Measurements from ENCODE around the gene PCDHGB1. TPM values are rescaled to one million over a fixed set of nuclear protein-coding genes. Genes with fewer than 3 reads are reported as not detected.
"Not testable (repeated sequence)": the region's sequence is repeated elsewhere in the genome, so short reads cannot be mapped to it uniquely, and the experiment has no call there.

PCDHGB1 gene
- total RNA-seq, 1 experiment from 2014 or later: 14.0 TPM

DNA sequence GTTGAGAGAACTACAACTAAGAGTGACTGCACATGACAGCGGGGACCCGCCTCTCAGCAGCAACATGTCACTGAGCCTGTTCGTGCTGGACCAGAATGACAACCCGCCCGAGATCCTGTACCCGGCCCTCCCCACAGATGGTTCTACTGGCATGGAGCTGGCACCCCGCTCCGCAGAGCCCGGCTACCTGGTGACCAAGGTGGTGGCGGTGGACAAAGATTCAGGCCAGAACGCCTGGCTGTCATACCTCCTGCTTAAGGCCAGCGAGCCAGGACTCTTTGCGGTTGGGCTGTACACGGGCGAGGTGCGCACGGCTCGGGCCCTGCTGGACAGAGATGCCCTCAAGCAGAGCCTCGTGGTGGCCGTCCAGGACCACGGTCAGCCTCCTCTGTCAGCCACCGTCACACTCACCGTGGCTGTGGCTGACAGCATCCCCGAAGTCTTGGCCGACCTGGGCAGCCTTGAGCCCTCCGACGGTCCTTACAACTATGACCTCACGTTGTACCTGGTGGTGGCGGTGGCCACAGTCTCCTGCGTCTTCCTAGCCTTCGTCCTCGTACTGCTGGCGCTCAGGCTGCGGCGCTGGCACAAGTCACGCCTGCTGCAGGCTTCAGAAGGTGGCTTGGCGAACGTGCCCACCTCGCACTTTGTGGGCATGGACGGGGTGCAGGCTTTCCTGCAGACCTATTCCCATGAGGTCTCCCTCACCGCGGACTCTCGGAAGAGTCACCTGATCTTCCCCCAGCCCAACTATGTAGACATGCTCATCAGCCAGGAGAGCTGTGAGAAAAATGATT is 34.8 kb downstream of the PCDHGB1 start:
- no peak for DNase-seq
- H3K36me3 ChIP-seq (ENCODE audit: insufficient read depth, low read length): peaks cover 50% of the 10 kb centered on the region
- H3K27ac ChIP-seq (ENCODE audit: low read length): no peak overlapping the region
- H3K9me3 ChIP-seq (ENCODE audit: low read length): peaks cover 38% of the 10 kb centered on the region
- H2AFZ ChIP-seq (ENCODE audit: low read length): no peak overlapping the region
- no peak overlapping the region for H3K4me3 ChIP-seq (ENCODE audit: low read length)
- peaks cover 21% of the 10 kb centered on the region; the same call in 1 of the 2 replicates for H3K79me2 ChIP-seq (ENCODE audit: low read length)
- no peaks in the 10 kb centered on the region for H4K20me1 ChIP-seq (ENCODE audit: insufficient read depth, low read depth, low read length)
- H3K4me2 ChIP-seq (ENCODE audit: low read depth, low read length, poor library complexity, severe bottlenecking): no peak overlapping the region
- no peaks in the 10 kb centered on the region for H3K9me2 ChIP-seq (replicated peaks; ENCODE audit: insufficient read depth, low read length)
- no peak overlapping the region for H3K9ac ChIP-seq (ENCODE audit: low read length)
- no peaks in the 10 kb centered on the region for H3K4me1 ChIP-seq (ENCODE audit: low read length)
- H3K27me3 ChIP-seq (ENCODE audit: low read length): no peaks in the 10 kb centered on the region

GRCh38 chr5:141387557-141388311 is 37.8 kb downstream of the PCDHGB1 start, which contains the start of gene PCDHGB4:
PCDHGB4 (plus strand) TSS chr5:141387698; CDS start chr5:141387885, 187 bp downstream.
- H3K9me2 ChIP-seq (replicated peaks; ENCODE audit: insufficient read depth, low read length); H3K4me2 ChIP-seq (ENCODE audit: low read depth, low read length, poor library complexity, severe bottlenecking); H3K27ac ChIP-seq (ENCODE audit: low read length); H4K20me1 ChIP-seq (ENCODE audit: insufficient read depth, low read depth, low read length); H3K4me3 ChIP-seq (ENCODE audit: low read length); H3K4me1 ChIP-seq (ENCODE audit: low read length); H3K27me3 ChIP-seq (ENCODE audit: low read length); H2AFZ ChIP-seq (ENCODE audit: low read length); H3K9ac ChIP-seq (ENCODE audit: low read length); DNase-seq: not testable (repeated sequence)
- H3K36me3 ChIP-seq (ENCODE audit: insufficient read depth, low read length): peaks cover 47% of the 10 kb centered on the region
- H3K9me3 ChIP-seq (ENCODE audit: low read length): peaks cover 26% of the 10 kb centered on the region
- peaks cover 12% of the 10 kb centered on the region; the same call in 1 of the 2 replicates for H3K79me2 ChIP-seq (ENCODE audit: low read length)

DNA sequence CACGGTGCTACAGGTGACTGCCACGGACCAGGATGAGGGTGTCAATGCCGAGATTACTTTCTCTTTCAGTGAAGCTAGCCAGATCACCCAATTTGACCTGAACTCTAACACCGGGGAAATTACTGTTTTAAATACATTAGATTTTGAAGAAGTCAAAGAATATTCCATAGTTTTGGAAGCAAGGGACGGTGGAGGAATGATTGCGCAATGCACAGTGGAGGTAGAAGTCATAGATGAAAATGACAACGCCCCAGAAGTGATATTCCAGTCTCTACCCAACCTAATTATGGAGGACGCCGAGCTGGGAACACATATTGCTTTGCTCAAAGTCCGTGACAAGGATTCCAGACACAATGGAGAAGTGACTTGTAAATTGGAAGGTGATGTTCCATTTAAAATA is 38.8 kb downstream of the PCDHGB1 start:
- no peak for DNase-seq
- Histone ChIP-seq H3K9me3 (ENCODE audit: low read length) (peaks cover 24% of the 10 kb centered on the region), H3K9me2 (replicated peaks; ENCODE audit: insufficient read depth, low read length) (no peaks in the 10 kb centered on the region), H3K79me2 (ENCODE audit: low read length) (peaks cover 9% of the 10 kb centered on the region; the same call in 1 of the 2 replicates), H3K4me1 (ENCODE audit: low read length) (no peaks in the 10 kb centered on the region), H3K36me3 (ENCODE audit: insufficient read depth, low read length) (peaks cover 41% of the 10 kb centered on the region), H3K4me2 (ENCODE audit: low read depth, low read length, poor library complexity, severe bottlenecking) (no peak overlapping the region), H3K4me3 (ENCODE audit: low read length) (no peak overlapping the region), H3K27me3 (ENCODE audit: low read length) (no peaks in the 10 kb centered on the region), H3K27ac (ENCODE audit: low read length) (no peak overlapping the region), H3K9ac (ENCODE audit: low read length) (no peak overlapping the region), H2AFZ (ENCODE audit: low read length) (no peak overlapping the region), H4K20me1 (ENCODE audit: insufficient read depth, low read depth, low read length) (no peaks in the 10 kb centered on the region)

DNA sequence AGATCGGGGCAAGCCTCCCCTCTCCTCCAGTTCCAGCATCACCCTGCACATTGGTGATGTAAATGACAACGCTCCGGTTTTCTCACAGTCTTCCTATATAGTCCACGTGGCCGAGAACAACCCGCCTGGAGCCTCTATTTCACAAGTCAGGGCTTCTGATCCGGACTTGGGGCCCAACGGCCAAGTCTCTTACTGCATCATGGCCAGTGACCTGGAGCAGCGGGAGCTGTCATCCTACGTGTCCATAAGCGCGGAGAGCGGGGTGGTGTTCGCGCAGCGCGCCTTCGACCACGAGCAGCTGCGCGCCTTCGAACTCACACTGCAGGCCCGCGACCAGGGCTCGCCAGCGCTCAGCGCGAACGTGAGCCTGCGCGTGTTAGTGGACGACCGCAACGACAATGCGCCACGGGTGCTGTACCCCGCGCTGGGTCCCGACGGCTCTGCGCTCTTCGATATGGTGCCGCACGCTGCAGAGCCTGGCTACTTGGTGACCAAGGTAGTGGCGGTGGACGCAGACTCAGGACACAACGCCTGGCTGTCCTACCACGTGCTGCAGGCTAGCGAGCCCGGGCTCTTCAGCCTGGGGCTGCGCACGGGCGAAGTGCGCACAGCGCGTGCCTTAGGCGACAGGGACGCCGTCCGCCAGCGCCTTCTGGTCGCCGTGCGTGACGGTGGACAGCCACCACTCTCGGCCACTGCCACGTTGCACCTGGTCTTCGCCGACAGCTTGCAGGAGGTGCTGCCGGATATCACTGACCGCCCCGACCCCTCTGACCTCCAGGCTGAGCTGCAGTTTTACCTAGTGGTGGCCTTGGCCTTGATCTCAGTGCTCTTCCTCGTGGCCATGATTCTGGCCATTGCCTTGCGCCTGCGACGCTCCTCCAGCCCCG is 39.5 kb downstream of the PCDHGB1 start:
- Histone ChIP-seq H3K9me3 (ENCODE audit: low read length) (peaks cover 23% of the 10 kb centered on the region), H3K4me3 (ENCODE audit: low read length) (no peak overlapping the region)

DNA sequence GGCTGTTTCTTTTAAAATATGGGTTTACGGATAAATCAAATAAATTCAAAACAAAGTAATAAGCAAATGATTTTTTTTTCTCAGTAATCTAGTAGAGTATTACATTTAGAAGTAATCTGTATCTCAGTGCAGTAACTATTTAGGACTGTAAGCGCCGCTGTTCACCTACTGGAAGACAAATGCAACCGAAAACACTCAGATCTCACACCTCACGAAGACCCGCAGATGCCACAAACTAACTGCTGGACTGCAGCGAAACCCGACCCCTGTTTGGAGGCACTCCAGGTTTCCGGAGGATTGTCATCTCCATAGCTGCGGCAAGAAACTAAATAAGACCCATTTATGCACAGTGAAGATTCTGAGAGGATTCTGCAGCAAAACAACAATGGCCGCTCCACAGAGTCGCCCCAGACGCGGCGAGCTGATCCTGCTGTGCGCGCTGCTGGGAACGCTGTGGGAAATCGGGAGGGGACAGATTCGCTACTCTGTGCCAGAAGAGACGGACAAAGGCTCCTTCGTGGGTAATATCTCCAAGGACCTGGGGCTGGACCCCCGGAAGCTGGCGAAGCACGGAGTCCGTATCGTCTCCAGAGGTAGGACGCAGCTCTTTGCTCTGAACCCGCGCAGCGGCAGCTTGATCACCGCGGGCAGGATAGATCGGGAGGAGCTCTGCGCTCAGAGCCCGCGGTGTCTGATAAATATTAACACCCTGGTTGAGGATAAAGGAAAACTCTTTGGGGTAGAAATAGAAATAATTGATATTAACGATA is 42.7 kb downstream of the PCDHGB1 start, which contains the start of gene PCDHGA8:
Gene PCDHGA8 (plus strand): TSS at position 205 of the 770 bp plus-strand sequence. CDS start 181 bp downstream, at position 386.
- Histone ChIP-seq H3K27ac (ENCODE audit: low read length) (no peak within 1 kb of the TSS), H3K9me2 (replicated peaks; ENCODE audit: insufficient read depth, low read length) (no peaks in the 10 kb centered on the region), H3K79me2 (ENCODE audit: low read length) (no peaks in the 10 kb centered on the region), H3K4me2 (ENCODE audit: low read depth, low read length, poor library complexity, severe bottlenecking) (no peak within 1 kb of the TSS), H3K9ac (ENCODE audit: low read length) (no peak within 1 kb of the TSS), H2AFZ (ENCODE audit: low read length) (no peak within 1 kb of the TSS), H3K9me3 (ENCODE audit: low read length) (peaks cover 19% of the 10 kb centered on the region), H3K36me3 (ENCODE audit: insufficient read depth, low read length) (peaks cover 27% of the 10 kb centered on the region; the same call in 1 of the 2 replicates), H3K4me3 (ENCODE audit: low read length) (no peak within 1 kb of the TSS), H4K20me1 (ENCODE audit: insufficient read depth, low read depth, low read length) (no peaks in the 10 kb centered on the region), H3K27me3 (ENCODE audit: low read length) (no peaks in the 10 kb centered on the region), H3K4me1 (ENCODE audit: low read length) (no peaks in the 10 kb centered on the region)
- DNase-seq: no peak

More for the DNA sequence above, 39.5 kb downstream of the PCDHGB1 start:
- no peak overlapping the region for H3K9ac ChIP-seq (ENCODE audit: low read length)
- no peak overlapping the region for H2AFZ ChIP-seq (ENCODE audit: low read length)
- no peak for DNase-seq
- H3K79me2 ChIP-seq (ENCODE audit: low read length): peaks cover 8% of the 10 kb centered on the region; the same call in 1 of the 2 replicates
- H4K20me1 ChIP-seq (ENCODE audit: insufficient read depth, low read depth, low read length): no peaks in the 10 kb centered on the region
- no peaks in the 10 kb centered on the region for H3K27me3 ChIP-seq (ENCODE audit: low read length)
- no peak overlapping the region for H3K4me2 ChIP-seq (ENCODE audit: low read depth, low read length, poor library complexity, severe bottlenecking)
- H3K36me3 ChIP-seq (ENCODE audit: insufficient read depth, low read length): peaks cover 40% of the 10 kb centered on the region
- no peaks in the 10 kb centered on the region for H3K4me1 ChIP-seq (ENCODE audit: low read length)
- no peaks in the 10 kb centered on the region for H3K9me2 ChIP-seq (replicated peaks; ENCODE audit: insufficient read depth, low read length)
- H3K27ac ChIP-seq (ENCODE audit: low read length): no peak overlapping the region

- Histone ChIP-seq H3K4me1 (ENCODE audit: low read length) (no peaks in the 10 kb centered on the region), H3K27ac (ENCODE audit: low read length) (no peak overlapping the region), H4K20me1 (ENCODE audit: insufficient read depth, low read depth, low read length) (no peaks in the 10 kb centered on the region), H3K79me2 (ENCODE audit: low read length) (no peaks in the 10 kb centered on the region), H3K4me3 (ENCODE audit: low read length) (no peak overlapping the region), H3K9ac (ENCODE audit: low read length) (no peak overlapping the region), H3K9me3 (ENCODE audit: low read length) (peaks cover 19% of the 10 kb centered on the region), H3K27me3 (ENCODE audit: low read length) (no peaks in the 10 kb centered on the region), H3K36me3 (ENCODE audit: insufficient read depth, low read length) (peaks cover 27% of the 10 kb centered on the region; the same call in 1 of the 2 replicates), H3K9me2 (replicated peaks; ENCODE audit: insufficient read depth, low read length) (no peaks in the 10 kb centered on the region), H2AFZ (ENCODE audit: low read length) (no peak overlapping the region), H3K4me2 (ENCODE audit: low read depth, low read length, poor library complexity, severe bottlenecking) (no peak overlapping the region)
- no peak for DNase-seq
Measured at GRCh38 chr5:141393267-141393666, 43.4 kb downstream of the PCDHGB1 start.

DNA sequence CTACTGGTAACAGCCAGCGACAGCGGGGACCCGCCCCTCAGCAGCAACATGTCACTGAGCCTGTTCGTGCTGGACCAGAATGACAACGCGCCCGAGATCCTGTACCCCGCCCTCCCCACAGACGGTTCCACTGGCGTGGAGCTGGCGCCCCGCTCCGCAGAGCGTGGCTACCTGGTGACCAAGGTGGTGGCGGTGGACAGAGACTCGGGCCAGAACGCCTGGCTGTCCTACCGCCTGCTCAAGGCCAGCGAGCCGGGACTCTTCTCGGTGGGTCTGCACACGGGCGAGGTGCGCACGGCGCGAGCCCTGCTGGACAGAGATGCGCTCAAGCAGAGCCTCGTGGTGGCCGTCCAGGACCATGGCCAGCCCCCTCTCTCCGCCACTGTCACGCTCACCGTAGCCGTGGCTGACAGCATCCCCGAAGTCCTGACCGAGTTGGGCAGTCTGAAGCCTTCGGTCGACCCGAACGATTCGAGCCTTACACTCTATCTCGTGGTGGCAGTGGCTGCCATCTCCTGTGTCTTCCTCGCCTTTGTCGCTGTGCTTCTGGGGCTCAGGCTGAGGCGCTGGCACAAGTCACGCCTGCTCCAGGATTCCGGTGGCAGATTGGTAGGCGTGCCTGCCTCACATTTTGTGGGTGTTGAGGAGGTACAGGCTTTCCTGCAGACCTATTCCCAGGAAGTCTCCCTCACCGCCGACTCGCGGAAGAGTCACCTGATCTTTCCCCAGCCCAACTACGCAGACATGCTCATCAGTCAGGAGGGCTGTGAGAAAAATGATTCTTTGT is 44.7 kb downstream of the PCDHGB1 start:
- not testable (repeated sequence) for DNase-seq; H3K9me2 ChIP-seq (replicated peaks; ENCODE audit: insufficient read depth, low read length); H3K4me3 ChIP-seq (ENCODE audit: low read length); H2AFZ ChIP-seq (ENCODE audit: low read length); H3K27me3 ChIP-seq (ENCODE audit: low read length); H3K4me2 ChIP-seq (ENCODE audit: low read depth, low read length, poor library complexity, severe bottlenecking); H3K4me1 ChIP-seq (ENCODE audit: low read length); H3K79me2 ChIP-seq (ENCODE audit: low read length); H3K9ac ChIP-seq (ENCODE audit: low read length); H4K20me1 ChIP-seq (ENCODE audit: insufficient read depth, low read depth, low read length); H3K27ac ChIP-seq (ENCODE audit: low read length)
- peaks cover 23% of the 10 kb centered on the region for H3K9me3 ChIP-seq (ENCODE audit: low read length)
- peaks cover 37% of the 10 kb centered on the region for H3K36me3 ChIP-seq (ENCODE audit: insufficient read depth, low read length)

All from Karpas-422 (cell line).